ENCODE measurements around the gene NCOA7. TPM values are rescaled to one million over a fixed set of nuclear protein-coding genes. Genes with fewer than 3 reads are reported as not detected.
A peak's percentile ranks its signal among the peaks of the same experiment; 100 is the strongest.

Gene NCOA7
- total and polyA plus RNA-seq, 10 of the 15 experiments (the other 5 are each of a cell fraction or from before 2014, with no cell fraction given) = 18.9 to 50.3 (median 34.2) TPM

- ChIA-PET SMC1A (ENCODE audit: uncharacterized antibody, unreplicated experiment) (interaction anchor here (1.0 to 12.8 kb wide), 10 partner anchors 12 to 180 kb away, joined by 3 to 325 read pairs (median 9); partner anchors contain the start of gene HINT3), RAD21 (ENCODE audit: unreplicated experiment) (interaction anchor here (0.7 to 11.2 kb wide), 13 partner anchors 8 to 492 kb away, joined by 3 to 185 read pairs (median 4); partner anchors contain the start of genes HDDC2 and HINT3), CTCF (interaction anchor here (0.9 to 23.8 kb wide), 17 partner anchors 8 to 181 kb away, joined by 3 to 505 read pairs (median 6); partner anchors contain the start of gene HINT3), POLR2A (interaction anchor here (0.6 to 7.4 kb wide), 10 partner anchors 12 to 166 kb away, joined by 3 to 55 read pairs (median 5); partner anchors contain the start of gene HINT3)
- WGBS (ENCODE audit: insufficient coverage, insufficient replicate concordance, low lambda C conversion rate, missing lambda C conversion rate) = 100% methylated on average over 2 of the region's 2 CpGs
- intact Hi-C loops (cut with micrococcal nuclease; ENCODE audit: unreplicated experiment) (loop anchor here (5.0 kb wide), 2 partner anchors 39 to 64 kb away; no protein-coding TSS in a partner anchor), in situ Hi-C loops (cut with MboI) (loop anchor here (25.0 kb wide), 1 partner anchor 1494 kb away; no protein-coding TSS in a partner anchor)
- H3K9me3 ChIP-seq (replicated peaks; ENCODE audit: control insufficient read depth, insufficient read depth, low read length) = no peaks in the 10 kb centered on the region
- peak overlapping the region; percentile 58 for H3K27ac ChIP-seq (ENCODE audit: control insufficient read depth, insufficient read depth)
- peaks cover 38% of the 10 kb centered on the region for H3K4me1 ChIP-seq (ENCODE audit: control insufficient read depth, insufficient read depth, low read length)
- no TSS peak for BruUV-seq (replicated peaks)
- peak overlapping the region; percentile 91 for H3K4me3 ChIP-seq
- 0 out of 2 replicates have a peak overlapping the region, but pooled peaks have one; percentile 2 for H2AFZ ChIP-seq (ENCODE audit: control insufficient read depth, low read depth, low read length)
- FAIRE-seq (no peak), DNase-seq (ENCODE audit: low read depth, low spot score) (no peak), ATAC-seq (no peak)
- H3K27me3 ChIP-seq (replicated peaks in 1 of 2; ENCODE audit: control insufficient read depth in 2 of 2, insufficient read depth in 2 of 2, low read length in 1 of 2) = no peaks in the 10 kb centered on the region
- H4K20me1 ChIP-seq (ENCODE audit: control insufficient read depth, insufficient read depth) = no peaks in the 10 kb centered on the region
- peaks cover 74% of the 10 kb centered on the region for H3K79me2 ChIP-seq (ENCODE audit: control insufficient read depth, insufficient read depth, low read length)
- 0 out of 2 replicates have a peak overlapping the region, but pooled peaks have one; percentile 35 for H3K9ac ChIP-seq (ENCODE audit: control insufficient read depth, insufficient read depth, low read length)
- H3K4me2 ChIP-seq (ENCODE audit: control insufficient read depth, insufficient read depth) = peak overlapping the region; percentile 81
- no peaks in the 10 kb centered on the region for H3K36me3 ChIP-seq (ENCODE audit: control insufficient read depth in 2 of 2, insufficient read depth in 2 of 2, low read length in 1 of 2)
- TF ChIP-seq SREBF2 (IDR thresholded peaks at IDR 0.05; ENCODE audit: low read length) = no peak
- no peak for TF ChIP-seq ZBED1 (IDR thresholded peaks at IDR 0.05; ENCODE audit: borderline replicate concordance)
- TF ChIP-seq USF1 (IDR thresholded peaks at IDR 0.05; ENCODE audit: borderline replicate concordance, extremely low read length, insufficient read depth, low read depth, low read length) = no peak
- TF ChIP-seq IKZF2 (IDR thresholded peaks at IDR 0.05) = no peak
- TF ChIP-seq FOXM1 (IDR thresholded peaks at IDR 0.05; ENCODE audit: low read depth, low read length) = no peak
- TF ChIP-seq E4F1 (IDR thresholded peaks at IDR 0.05; ENCODE audit: borderline replicate concordance, partially characterized antibody) = no peak
- no peak for TF ChIP-seq RAD21 (IDR thresholded peaks at IDR 0.05; ENCODE audit: insufficient read depth, low read depth, low read length)
- TF ChIP-seq PRDM15 (CRISPR knock-in tag; IDR thresholded peaks at IDR 0.05) = no peak
- no peak for TF ChIP-seq KAT2A (conservative IDR thresholded peaks at IDR 0.05; ENCODE audit: control insufficient read depth, low read depth, low read length)
- no peak for TF ChIP-seq NR2C2 (IDR thresholded peaks at IDR 0.05; ENCODE audit: borderline replicate concordance, control insufficient read depth, insufficient read length, low read depth)
- TF ChIP-seq CHD4 (IDR thresholded peaks at IDR 0.05) = no peak
- TF ChIP-seq CBX3 (IDR thresholded peaks at IDR 0.05; ENCODE audit: borderline replicate concordance, low read depth) = no peak
- no peak for TF ChIP-seq HDGF (IDR thresholded peaks at IDR 0.05)
- TF ChIP-seq NFYA (IDR thresholded peaks at IDR 0.05; ENCODE audit: borderline replicate concordance, low read depth, low read length) = no peak
These were observed 2.5 kb downstream of the NCOA7 start for GRCh38 chr6:125793280-125793679.

Measured in GM12878 (cell line).